NCI-H2107 treated with DMSO at 0.1 percent for 48 hours (cell line): Measurements from ENCODE around the gene CARMIL3.
A peak's percentile ranks its signal among the peaks of the same experiment; 100 is the strongest.

Experiments used
- DNase-seq: peaks from one replicate; lab custom pipeline; 2025; ENCODE audit not compliant: unreplicated experiment; lab: John Stamatoyannopoulos, UW

Gene CARMIL3

DNA sequence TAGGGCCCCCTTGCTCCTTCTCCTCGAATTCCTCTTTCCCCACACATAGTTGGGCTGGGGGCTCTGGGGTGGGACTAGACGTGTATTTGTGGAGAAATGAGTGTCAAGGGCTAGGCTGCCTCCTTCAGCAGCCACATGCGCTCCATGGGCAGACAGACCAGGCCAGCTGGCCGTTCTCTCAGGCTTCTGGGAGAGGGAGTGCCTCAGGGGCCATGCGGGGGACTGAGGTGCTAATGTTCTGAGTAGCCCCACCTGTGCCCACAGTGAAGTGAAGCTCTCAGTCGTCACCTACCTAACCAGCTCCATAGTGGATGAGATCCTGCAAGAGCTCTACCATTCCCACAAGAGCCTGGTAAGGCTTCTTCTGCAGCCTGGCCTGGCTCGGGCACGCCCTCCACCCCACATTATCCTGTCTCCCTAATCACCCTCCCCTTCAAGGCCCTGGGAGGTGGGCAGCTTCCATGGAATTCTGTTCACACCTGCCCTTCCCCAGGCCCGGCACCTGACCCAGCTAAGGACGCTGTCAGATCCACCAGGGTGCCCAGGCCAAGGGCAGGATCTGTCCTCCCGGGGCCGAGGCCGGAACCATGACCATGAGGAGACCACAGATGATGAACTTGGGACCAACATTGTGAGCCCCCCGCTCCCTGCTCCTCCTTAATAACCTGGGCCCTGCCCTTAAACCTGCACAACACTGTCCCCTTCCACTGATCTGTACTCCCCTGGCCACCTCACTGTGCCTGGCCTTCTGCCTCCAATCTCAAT, 10.6 kb downstream of the CARMIL3 start:
- no peak for DNase-seq

- no peak for DNase-seq
Observed at GRCh38 chr14:24063263-24063836, 11.5 kb downstream of the CARMIL3 start.

- no peak for DNase-seq
Observed at GRCh38 chr14:24064091-24064795, 12.4 kb downstream of the CARMIL3 start.

GRCh38 chr14:24064856-24065255, 13.0 kb downstream of the CARMIL3 start:
- no peak for DNase-seq

- DNase-seq: no peak
Observed at GRCh38 chr14:24065408-24065807, 13.6 kb downstream of the CARMIL3 start.

DNA sequence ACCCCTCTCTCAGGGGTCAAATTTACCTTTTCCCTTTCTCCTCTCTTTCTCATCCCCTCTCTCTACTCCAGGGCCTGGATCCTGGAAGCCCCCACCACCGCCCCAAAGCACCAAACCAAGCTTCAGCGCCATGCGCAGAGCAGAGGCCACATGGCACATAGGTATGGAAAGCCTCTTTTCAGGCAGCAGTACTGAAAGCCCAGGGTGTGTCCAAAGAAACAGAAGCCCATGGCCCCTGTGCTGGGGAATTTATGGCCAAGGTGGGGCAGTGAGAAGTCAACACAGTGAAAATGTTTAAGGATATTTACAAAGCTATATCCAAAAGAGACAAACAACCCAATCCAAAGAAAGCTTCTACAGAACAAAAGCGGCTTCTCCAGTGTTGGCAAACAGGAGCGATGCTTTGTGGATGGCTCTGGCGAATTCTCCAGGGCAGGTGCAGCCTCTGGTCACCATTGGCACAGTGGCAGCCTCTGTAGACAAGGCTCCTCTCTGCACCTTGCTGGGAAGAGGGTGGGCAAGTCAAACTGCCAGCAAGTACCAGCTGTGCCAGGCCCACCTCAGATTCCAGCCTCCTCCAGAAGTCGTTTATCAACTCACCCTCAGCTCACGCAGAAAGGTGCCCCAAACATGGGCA, 14.8 kb downstream of the CARMIL3 start:
- no peak for DNase-seq

DNA sequence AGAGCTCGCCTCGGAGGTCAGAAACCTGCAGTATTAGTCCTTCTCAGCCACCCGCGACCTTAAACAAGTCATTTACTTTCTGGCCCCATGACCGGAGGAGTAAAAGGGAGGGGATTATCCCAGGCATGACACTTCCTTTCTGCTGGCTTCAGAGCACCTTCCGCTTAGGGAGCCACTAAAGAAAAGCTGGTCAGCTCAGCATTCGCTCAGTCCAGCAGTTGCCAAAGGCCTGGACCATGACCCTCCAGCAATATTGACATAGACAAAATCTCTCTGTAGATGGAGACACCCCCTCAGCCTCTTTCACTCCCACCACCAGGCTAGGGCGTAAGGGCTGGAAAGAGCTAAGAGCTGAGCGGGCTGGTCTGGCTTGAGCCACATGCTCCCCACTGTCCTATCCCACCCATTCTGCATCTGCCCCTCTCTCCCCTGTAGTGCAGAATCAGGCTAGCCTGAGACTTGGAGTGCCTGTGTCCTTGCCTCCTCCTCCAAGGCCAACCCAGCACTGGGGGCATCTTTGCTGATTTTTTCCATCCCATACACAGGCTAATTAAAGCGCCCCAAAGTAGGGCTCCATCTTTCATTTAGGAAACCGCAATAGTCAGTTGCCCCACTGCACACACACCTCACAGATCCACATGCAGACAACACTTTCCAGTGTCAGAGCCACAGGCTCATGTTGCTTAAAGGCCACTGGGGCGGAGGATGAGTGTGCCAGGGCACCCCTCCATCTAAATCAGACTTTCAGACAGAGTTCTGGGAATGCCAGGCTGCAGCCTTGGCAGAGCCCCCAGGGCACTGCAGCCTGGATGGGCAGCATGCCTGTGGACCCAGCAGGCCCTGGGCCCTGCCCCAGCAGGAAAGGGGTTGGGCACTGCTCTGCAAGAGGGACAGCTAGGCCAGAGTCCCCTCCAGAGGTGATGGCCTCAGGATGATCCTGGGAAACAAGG, 15.6 kb downstream of the CARMIL3 start:
- no peak for DNase-seq

DNA sequence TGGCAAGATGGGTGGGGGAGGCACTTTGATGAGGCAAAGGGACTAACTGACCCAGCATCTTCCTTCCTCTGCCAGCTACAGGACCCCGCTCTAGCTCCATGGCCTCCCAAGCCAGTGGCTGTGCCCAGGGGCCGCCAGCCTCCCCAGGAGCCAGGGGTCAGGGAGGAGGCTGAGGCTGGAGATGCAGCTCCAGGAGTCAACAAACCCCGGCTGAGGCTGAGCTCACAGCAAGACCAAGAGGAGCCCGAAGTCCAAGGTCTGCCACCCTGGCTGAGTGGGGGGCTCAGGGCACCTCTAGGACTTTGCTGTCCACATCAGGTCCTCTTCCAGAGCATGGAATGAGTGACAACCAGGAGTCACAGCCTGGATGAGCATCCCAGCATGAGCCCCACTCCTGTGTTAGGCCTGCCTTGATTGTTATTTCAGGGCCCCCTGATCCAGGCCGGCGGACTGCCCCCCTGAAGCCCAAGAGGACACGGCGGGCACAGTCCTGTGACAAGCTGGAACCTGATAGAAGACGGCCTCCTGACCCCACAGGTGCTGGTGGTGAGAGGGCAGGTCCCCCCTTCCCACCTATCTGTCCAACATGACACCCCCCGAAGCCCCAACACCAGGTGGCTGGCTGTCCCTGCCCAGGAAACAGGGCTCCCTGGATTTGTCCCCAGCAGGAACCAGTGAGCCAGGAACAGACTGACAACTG, 17.1 kb downstream of the CARMIL3 start:
- DNase-seq: no peak

- no peak for DNase-seq
Observed at GRCh38 chr14:24069411-24069735, 17.6 kb downstream of the CARMIL3 start.

GRCh38 chr14:24070285-24071143, 18.7 kb downstream of the CARMIL3 start:
- peak; percentile 79 for DNase-seq

GRCh38 chr14:24071144-24071697, 19.4 kb downstream of the CARMIL3 start, which contains the start of gene CPNE6:
Gene CPNE6, plus strand, starts transcription at chr14:24071562. Its CDS starts 1,375 bp downstream, at chr14:24072937.
- no peak for DNase-seq

DNA sequence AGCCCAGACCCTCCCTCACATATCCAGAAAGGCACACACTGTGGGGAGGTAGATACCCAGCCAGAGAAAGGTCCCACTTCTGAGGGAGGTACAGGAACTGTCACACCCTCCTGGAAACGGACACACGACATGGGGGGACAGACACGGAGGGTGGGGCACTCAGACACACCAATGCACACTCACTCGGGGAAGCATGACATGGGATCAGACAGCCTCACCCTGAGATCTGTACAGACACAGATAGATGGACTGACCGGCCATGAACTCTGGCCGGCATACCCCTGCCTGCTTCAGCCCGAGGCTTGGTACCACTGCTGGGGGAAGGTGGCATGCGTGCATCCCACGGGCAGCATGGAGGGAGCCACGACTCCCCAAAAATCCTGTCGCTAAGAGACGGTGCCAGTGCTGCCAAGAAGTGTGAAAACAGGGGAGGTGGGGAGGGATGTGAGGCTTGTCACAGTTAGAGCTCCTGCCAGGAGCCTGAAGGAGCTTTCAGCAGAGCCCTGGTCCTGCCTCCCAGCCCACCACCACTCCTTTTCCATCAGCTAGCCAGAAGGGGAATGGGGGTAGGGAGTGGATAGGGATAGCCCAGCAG, 20.1 kb downstream of the CARMIL3 start:
- DNase-seq: no peak

DNA sequence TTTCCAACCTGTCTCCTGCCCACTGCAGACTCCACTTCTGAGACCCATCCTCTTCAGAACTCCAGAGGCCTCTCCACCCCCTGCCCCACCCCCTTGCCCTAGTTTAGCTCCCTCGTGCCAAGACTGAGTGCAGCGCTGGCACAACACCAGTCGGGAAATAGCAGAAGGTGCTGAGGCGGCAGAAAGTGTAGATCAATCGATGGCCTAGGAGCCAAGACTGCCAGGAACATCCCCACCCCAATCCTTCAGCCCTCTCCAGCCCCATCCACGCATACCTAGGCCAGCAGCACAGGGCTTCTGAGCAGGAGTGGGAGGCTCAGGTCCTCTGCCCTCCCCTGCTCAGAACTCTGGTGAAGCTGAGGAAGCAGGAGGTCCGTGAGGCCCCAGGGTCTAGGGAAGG, 20.6 kb downstream of the CARMIL3 start:
- no peak for DNase-seq

- DNase-seq: no peak
Observed at GRCh38 chr14:24072881-24073877, 21.4 kb downstream of the CARMIL3 start.

GRCh38 chr14:24074625-24075484, 23.0 kb downstream of the CARMIL3 start:
- DNase-seq: no peak
